ENCODE data around the gene SPOCD1. TPM values are rescaled to one million over a fixed set of nuclear protein-coding genes. Genes with fewer than 3 reads are reported as not detected.

The SPOCD1 gene
- total and polyA plus RNA-seq, 4 donors, result under 0.01 to 0.19 (median 0.12) TPM; not detected in 1

DNA sequence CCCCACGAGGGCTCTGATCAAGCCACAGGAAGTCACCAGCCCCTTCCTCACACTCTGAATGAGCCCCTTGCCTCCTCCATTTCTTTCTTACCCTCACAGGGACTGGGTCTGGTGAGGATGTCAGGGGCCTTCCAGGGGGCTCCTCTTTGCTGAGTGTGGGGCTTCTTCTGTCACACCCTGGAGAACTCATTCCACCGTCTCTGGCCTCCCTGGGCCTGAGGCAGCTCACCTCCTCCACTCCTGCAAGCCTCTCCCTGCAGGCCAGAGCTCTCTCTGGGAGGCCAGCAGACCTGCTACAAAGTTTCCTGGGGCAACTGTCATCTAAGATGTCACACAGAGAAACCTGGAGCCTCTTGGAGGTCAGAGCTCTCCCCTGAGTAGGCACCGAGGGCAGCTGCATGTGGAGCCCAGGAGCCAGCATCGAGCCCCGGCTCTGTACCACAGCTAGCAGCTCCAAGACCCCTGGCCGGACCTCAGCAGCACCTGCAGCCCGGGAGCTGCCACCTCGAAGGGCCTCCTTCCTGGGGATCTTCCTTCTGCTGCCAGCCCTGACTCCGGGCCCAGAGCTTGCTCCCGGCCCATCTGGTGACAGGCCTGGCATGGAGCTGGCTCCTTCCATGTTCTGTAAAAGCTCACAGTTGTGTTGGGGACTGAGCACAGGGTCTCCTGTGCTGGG is 1.1 kb downstream of the SPOCD1 start:
- Histone ChIP-seq H3K4me1 (ENCODE audit: control insufficient read depth in 4 of 4, insufficient read depth in 4 of 4, low read length in 3 of 4) (no peaks in the 10 kb centered on the region), H3K4me3 (ENCODE audit: low read depth in 1 of 3, low read length in 3 of 3) (no peak overlapping the region), H3K27me3 (ENCODE audit: control insufficient read depth in 4 of 4, insufficient read depth in 4 of 4, low read length in 3 of 4) (no peaks in the 10 kb centered on the region), H3K36me3 (ENCODE audit: control insufficient read depth in 4 of 4, insufficient read depth in 3 of 4, low read depth in 1 of 4, low read length in 3 of 4) (no peaks in the 10 kb centered on the region), H3K9ac (ENCODE audit: low read depth in 1 of 2, low read length in 2 of 2) (no peak overlapping the region), H3K9me3 (ENCODE audit: control insufficient read depth in 4 of 4, low read length in 3 of 4) (no peaks in the 10 kb centered on the region), H3K27ac (ENCODE audit: low read depth in 1 of 2, low read length in 2 of 2) (no peak overlapping the region)
- 92% methylated on average over 10 of the region's 10 CpGs for WGBS
- TF ChIP-seq, protein P1, sequence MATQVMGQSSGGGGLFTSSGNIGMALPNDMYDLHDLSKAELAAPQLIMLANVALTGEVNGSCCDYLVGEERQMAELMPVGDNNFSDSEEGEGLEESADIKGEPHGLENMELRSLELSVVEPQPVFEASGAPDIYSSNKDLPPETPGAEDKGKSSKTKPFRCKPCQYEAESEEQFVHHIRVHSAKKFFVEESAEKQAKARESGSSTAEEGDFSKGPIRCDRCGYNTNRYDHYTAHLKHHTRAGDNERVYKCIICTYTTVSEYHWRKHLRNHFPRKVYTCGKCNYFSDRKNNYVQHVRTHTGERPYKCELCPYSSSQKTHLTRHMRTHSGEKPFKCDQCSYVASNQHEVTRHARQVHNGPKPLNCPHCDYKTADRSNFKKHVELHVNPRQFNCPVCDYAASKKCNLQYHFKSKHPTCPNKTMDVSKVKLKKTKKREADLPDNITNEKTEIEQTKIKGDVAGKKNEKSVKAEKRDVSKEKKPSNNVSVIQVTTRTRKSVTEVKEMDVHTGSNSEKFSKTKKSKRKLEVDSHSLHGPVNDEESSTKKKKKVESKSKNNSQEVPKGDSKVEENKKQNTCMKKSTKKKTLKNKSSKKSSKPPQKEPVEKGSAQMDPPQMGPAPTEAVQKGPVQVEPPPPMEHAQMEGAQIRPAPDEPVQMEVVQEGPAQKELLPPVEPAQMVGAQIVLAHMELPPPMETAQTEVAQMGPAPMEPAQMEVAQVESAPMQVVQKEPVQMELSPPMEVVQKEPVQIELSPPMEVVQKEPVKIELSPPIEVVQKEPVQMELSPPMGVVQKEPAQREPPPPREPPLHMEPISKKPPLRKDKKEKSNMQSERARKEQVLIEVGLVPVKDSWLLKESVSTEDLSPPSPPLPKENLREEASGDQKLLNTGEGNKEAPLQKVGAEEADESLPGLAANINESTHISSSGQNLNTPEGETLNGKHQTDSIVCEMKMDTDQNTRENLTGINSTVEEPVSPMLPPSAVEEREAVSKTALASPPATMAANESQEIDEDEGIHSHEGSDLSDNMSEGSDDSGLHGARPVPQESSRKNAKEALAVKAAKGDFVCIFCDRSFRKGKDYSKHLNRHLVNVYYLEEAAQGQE (IDR thresholded peaks at IDR 0.05), result no peak
- no peak for DNase-seq (ENCODE audit: low spot score)

DNA sequence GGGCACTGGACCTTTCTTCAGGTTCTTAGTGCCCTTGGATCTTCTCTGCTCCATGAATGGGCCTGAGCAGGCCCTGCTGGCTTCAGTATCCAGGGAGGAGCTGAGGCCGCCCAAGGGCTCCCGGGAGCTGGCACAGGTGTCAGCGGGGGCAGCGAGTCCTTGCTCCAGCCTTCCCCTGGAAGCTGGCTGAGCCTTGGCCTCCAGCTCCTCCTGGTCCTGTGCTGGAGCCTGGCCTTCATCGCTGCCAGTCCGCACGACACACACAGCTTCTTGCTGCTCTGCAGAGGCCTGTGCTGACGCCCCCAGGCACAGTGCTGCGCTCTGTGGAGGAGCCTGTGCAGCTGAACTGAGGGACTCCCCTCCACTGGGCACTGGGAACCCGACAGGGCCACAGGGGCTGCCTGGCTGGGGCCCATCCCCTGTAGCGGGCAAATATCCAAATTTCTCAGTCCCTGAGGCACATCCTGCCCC is 1.7 kb downstream of the SPOCD1 start:
- no peaks in the 10 kb centered on the region for H3K9me3 ChIP-seq (ENCODE audit: control insufficient read depth in 4 of 4, low read length in 3 of 4)
- no peak overlapping the region for H3K27ac ChIP-seq (ENCODE audit: low read depth in 1 of 2, low read length in 2 of 2)
- WGBS, result 93% methylated on average over 11 of the region's 11 CpGs
- no peak overlapping the region for H3K9ac ChIP-seq (ENCODE audit: low read depth in 1 of 2, low read length in 2 of 2)
- TF ChIP-seq, protein P2, sequence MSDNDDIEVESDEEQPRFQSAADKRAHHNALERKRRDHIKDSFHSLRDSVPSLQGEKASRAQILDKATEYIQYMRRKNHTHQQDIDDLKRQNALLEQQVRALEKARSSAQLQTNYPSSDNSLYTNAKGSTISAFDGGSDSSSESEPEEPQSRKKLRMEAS (IDR thresholded peaks at IDR 0.05), result no peak
- TF ChIP-seq FOXA1 (IDR thresholded peaks at IDR 0.05), result no peak
- DNase-seq (ENCODE audit: low spot score), result no peak
- H3K27me3 ChIP-seq (ENCODE audit: control insufficient read depth in 4 of 4, insufficient read depth in 4 of 4, low read length in 3 of 4), result no peaks in the 10 kb centered on the region
- no peak overlapping the region for H3K4me3 ChIP-seq (ENCODE audit: low read depth in 1 of 3, low read length in 3 of 3)
- H3K36me3 ChIP-seq (ENCODE audit: control insufficient read depth in 4 of 4, insufficient read depth in 3 of 4, low read depth in 1 of 4, low read length in 3 of 4), result no peaks in the 10 kb centered on the region
- no peaks in the 10 kb centered on the region for H3K4me1 ChIP-seq (ENCODE audit: control insufficient read depth in 4 of 4, insufficient read depth in 4 of 4, low read length in 3 of 4)

DNA sequence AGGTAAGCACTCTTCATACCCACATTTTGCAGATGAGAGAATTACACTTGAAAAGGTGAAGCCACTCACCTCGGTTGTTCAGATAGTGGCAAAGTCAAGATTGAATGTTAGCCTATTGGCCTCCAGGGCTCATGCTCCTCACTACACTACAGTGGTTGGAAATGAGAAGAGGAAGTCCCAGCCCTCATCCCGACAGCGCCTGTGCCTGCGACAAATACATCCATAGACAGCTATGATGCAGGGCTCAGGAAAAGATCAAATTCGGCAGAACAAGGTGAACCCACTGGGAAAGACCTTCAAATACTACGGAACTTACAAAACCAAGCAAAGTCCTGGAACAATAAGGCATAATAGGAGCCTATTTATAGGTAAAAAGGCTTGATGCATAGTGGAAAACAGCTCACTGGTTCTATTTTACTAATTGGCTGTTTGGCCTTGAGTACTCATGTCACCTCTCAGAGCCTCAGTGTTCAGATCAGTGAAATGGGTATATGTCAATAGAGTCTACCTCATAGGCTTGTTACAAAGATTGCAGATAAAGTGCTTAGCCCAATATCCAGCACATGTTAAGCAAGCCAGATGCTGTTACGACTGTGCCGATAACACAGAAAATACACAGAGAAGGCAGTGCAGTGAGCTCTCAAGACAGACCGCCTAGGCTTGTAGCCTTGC is 3.5 kb downstream of the SPOCD1 start:
- no peaks in the 10 kb centered on the region for H3K36me3 ChIP-seq (ENCODE audit: control insufficient read depth in 4 of 4, insufficient read depth in 3 of 4, low read depth in 1 of 4, low read length in 3 of 4)
- no peaks in the 10 kb centered on the region for H3K27me3 ChIP-seq (ENCODE audit: control insufficient read depth in 4 of 4, insufficient read depth in 4 of 4, low read length in 3 of 4)
- 83% methylated on average over 9 of the region's 9 CpGs for WGBS
- no peak for DNase-seq (ENCODE audit: low spot score)
- no peak overlapping the region for H3K4me3 ChIP-seq (ENCODE audit: low read depth in 1 of 3, low read length in 3 of 3)
- no peaks in the 10 kb centered on the region for H3K4me1 ChIP-seq (ENCODE audit: control insufficient read depth in 4 of 4, insufficient read depth in 4 of 4, low read length in 3 of 4)
- no peak overlapping the region for H3K27ac ChIP-seq (ENCODE audit: low read depth in 1 of 2, low read length in 2 of 2)
- no peaks in the 10 kb centered on the region for H3K9me3 ChIP-seq (ENCODE audit: control insufficient read depth in 4 of 4, low read length in 3 of 4)
- H3K9ac ChIP-seq (ENCODE audit: low read depth in 1 of 2, low read length in 2 of 2), result no peak overlapping the region
- no peak for TF ChIP-seq RXRA (IDR thresholded peaks at IDR 0.05)
- no peak for TF ChIP-seq HNF4A (conservative IDR thresholded peaks at IDR 0.05)
- TF ChIP-seq FOXA2 (IDR thresholded peaks at IDR 0.05), result no peak
- TF ChIP-seq FOXA1 (IDR thresholded peaks at IDR 0.05), result no peak
- TF ChIP-seq YY1 (IDR thresholded peaks at IDR 0.05), result no peak
- TF ChIP-seq, protein P3, sequence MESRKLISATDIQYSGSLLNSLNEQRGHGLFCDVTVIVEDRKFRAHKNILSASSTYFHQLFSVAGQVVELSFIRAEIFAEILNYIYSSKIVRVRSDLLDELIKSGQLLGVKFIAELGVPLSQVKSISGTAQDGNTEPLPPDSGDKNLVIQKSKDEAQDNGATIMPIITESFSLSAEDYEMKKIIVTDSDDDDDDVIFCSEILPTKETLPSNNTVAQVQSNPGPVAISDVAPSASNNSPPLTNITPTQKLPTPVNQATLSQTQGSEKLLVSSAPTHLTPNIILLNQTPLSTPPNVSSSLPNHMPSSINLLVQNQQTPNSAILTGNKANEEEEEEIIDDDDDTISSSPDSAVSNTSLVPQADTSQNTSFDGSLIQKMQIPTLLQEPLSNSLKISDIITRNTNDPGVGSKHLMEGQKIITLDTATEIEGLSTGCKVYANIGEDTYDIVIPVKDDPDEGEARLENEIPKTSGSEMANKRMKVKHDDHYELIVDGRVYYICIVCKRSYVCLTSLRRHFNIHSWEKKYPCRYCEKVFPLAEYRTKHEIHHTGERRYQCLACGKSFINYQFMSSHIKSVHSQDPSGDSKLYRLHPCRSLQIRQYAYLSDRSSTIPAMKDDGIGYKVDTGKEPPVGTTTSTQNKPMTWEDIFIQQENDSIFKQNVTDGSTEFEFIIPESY (IDR thresholded peaks at IDR 0.05), result no peak
- no peak for TF ChIP-seq SP1 (IDR thresholded peaks at IDR 0.05)
- TF ChIP-seq, protein P2 (IDR thresholded peaks at IDR 0.05), result no peak
- TF ChIP-seq, protein P1 (IDR thresholded peaks at IDR 0.05), result no peak
- TF ChIP-seq, protein P4, sequence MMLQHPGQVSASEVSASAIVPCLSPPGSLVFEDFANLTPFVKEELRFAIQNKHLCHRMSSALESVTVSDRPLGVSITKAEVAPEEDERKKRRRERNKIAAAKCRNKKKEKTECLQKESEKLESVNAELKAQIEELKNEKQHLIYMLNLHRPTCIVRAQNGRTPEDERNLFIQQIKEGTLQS (IDR thresholded peaks at IDR 0.05), result no peak
- no peak for TF ChIP-seq JUND (IDR thresholded peaks at IDR 0.05)
- no peak for TF ChIP-seq EGR1 (IDR thresholded peaks at IDR 0.05; ENCODE audit: low read depth in 2 of 2)
- TF ChIP-seq, protein P5, sequence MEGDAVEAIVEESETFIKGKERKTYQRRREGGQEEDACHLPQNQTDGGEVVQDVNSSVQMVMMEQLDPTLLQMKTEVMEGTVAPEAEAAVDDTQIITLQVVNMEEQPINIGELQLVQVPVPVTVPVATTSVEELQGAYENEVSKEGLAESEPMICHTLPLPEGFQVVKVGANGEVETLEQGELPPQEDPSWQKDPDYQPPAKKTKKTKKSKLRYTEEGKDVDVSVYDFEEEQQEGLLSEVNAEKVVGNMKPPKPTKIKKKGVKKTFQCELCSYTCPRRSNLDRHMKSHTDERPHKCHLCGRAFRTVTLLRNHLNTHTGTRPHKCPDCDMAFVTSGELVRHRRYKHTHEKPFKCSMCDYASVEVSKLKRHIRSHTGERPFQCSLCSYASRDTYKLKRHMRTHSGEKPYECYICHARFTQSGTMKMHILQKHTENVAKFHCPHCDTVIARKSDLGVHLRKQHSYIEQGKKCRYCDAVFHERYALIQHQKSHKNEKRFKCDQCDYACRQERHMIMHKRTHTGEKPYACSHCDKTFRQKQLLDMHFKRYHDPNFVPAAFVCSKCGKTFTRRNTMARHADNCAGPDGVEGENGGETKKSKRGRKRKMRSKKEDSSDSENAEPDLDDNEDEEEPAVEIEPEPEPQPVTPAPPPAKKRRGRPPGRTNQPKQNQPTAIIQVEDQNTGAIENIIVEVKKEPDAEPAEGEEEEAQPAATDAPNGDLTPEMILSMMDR (IDR thresholded peaks at IDR 0.05; ENCODE audit: low read depth, low read length, missing input control), result no peak
- no peak for TF ChIP-seq HNF4G (IDR thresholded peaks at IDR 0.05)

Data from liver (tissue), 9 donors.